Measurements from ENCODE around the gene PCCB. TPM values are rescaled to one million over a fixed set of nuclear protein-coding genes. Genes with fewer than 3 reads are reported as not detected.
"Not testable (repeated sequence)": the region's sequence is repeated elsewhere in the genome, so short reads cannot be mapped to it uniquely, and the experiment has no call there.

Gene PCCB
- total RNA-seq, 4 donors from 2014 or later: 22.2 to 37.9 (median 29.0) TPM

- no peak for TF ChIP-seq CTCF (IDR thresholded peaks at IDR 0.05)
- ATAC-seq (ENCODE audit: low FRiP score): no peak
- no peak for DNase-seq (ENCODE audit: low spot score)
Measured at GRCh38 chr3:136258199-136258598, 8.1 kb downstream of the PCCB start.

- no peak for TF ChIP-seq CTCF (IDR thresholded peaks at IDR 0.05)
- ATAC-seq (ENCODE audit: low FRiP score): no peak
- DNase-seq (ENCODE audit: low spot score): no peak
Measured at GRCh38 chr3:136261826-136262225, 11.7 kb downstream of the PCCB start.

- ATAC-seq (ENCODE audit: low FRiP score): no peak
- TF ChIP-seq CTCF (IDR thresholded peaks at IDR 0.05): no peak
- DNase-seq (ENCODE audit: low spot score): no peak
Measured at GRCh38 chr3:136262559-136262958, 12.4 kb downstream of the PCCB start.

- DNase-seq (ENCODE audit: low spot score): no peak
- TF ChIP-seq CTCF (IDR thresholded peaks at IDR 0.05): no peak
- ATAC-seq (ENCODE audit: low FRiP score): no peak
Measured at GRCh38 chr3:136263251-136263650, 13.1 kb downstream of the PCCB start.

GRCh38 chr3:136266468-136267125, 16.5 kb downstream of the PCCB start:
- not testable (repeated sequence) for DNase-seq (ENCODE audit: low spot score); ATAC-seq (ENCODE audit: low FRiP score)

GRCh38 chr3:136267235-136267634, 17.1 kb downstream of the PCCB start:
- ATAC-seq (ENCODE audit: low FRiP score) (no peak), DNase-seq (ENCODE audit: low spot score) (no peak)
- TF ChIP-seq CTCF (IDR thresholded peaks at IDR 0.05): no peak

GRCh38 chr3:136270179-136270578, 20.0 kb downstream of the PCCB start:
- no peak for ATAC-seq (ENCODE audit: low FRiP score)

GRCh38 chr3:136271626-136272025, 21.5 kb downstream of the PCCB start:
- not testable (repeated sequence) for ATAC-seq (ENCODE audit: low FRiP score); DNase-seq (ENCODE audit: low spot score)

More at GRCh38 chr3:136270179-136270578, 20.0 kb downstream of the PCCB start:
- TF ChIP-seq CTCF (IDR thresholded peaks at IDR 0.05): no peak
- DNase-seq (ENCODE audit: low spot score): no peak

Data from omental fat pad (tissue), 4 donors.